ENCODE results near the gene NEGR1. TPM values are rescaled to one million over a fixed set of nuclear protein-coding genes. Genes with fewer than 3 reads are reported as not detected.
"Not testable (repeated sequence)": the region's sequence is repeated elsewhere in the genome, so short reads cannot be mapped to it uniquely, and the experiment has no call there.

The NEGR1 gene
- total RNA-seq, 1 donor from 2014 or later, result 18.1 TPM

DNA sequence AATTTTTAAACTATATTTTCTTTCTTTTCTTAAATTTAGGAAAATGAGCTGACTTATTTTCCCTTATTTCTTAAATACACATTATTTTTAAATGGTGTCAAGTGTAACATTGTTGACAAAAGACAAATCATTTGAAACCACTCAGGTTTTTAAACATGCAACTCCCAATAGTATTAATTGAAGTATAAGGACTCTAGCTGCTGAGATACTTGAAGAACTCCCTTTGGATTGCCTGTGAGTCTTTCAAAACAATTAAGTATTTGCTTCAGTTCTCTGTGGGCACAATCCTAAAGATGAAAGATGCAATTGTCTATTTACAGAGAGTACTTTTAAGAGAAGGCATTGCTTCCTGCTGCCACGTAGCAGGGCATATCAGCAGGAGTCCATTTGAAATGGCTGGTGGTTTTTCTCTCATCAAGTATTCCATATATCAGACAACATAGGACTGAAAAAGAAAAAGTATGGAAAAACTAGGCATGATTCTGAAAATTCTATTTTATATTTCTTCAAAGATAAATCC, 373.4 kb downstream of the NEGR1 start:
- TF ChIP-seq, protein P1, sequence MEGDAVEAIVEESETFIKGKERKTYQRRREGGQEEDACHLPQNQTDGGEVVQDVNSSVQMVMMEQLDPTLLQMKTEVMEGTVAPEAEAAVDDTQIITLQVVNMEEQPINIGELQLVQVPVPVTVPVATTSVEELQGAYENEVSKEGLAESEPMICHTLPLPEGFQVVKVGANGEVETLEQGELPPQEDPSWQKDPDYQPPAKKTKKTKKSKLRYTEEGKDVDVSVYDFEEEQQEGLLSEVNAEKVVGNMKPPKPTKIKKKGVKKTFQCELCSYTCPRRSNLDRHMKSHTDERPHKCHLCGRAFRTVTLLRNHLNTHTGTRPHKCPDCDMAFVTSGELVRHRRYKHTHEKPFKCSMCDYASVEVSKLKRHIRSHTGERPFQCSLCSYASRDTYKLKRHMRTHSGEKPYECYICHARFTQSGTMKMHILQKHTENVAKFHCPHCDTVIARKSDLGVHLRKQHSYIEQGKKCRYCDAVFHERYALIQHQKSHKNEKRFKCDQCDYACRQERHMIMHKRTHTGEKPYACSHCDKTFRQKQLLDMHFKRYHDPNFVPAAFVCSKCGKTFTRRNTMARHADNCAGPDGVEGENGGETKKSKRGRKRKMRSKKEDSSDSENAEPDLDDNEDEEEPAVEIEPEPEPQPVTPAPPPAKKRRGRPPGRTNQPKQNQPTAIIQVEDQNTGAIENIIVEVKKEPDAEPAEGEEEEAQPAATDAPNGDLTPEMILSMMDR (IDR thresholded peaks at IDR 0.05), result no peak
- H3K27me3 ChIP-seq (ENCODE audit: low read depth), result no peaks in the 10 kb centered on the region
- no peaks in the 10 kb centered on the region for H3K36me3 ChIP-seq
- intact Hi-C loops (cut with DNase I), result no loop called here
- ATAC-seq (peak in 1 of 2 donors; percentile 58), DNase-seq (no peak)
- no peak overlapping the region for H3K4me3 ChIP-seq
- peak overlapping the region; percentile 19 for H3K27ac ChIP-seq
- H3K9me3 ChIP-seq, result no peaks in the 10 kb centered on the region
- no peaks in the 10 kb centered on the region for H3K4me1 ChIP-seq

DNA sequence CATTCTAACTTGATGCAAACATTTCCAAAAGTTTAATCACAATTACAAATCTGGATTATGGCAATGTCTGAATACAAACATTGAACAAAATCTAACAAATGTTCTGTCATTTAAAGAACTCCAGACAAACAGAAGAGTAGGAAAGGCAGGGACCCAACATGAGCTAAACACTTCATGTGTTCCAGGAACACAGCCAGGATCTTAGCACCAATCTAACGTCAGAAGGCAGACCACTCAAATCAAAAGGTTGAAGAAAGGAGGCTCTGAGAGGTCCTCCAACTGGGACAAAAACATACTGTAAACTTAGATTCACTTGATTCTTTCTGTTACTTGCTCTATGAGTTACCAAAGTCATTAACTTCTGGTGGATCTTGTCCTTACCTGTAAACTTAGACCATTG, 374.0 kb downstream of the NEGR1 start:
- intact Hi-C loops (cut with DNase I), result no loop called here
- Histone ChIP-seq H3K4me3 (no peak overlapping the region), H3K36me3 (no peaks in the 10 kb centered on the region), H3K27me3 (ENCODE audit: low read depth) (no peaks in the 10 kb centered on the region), H3K27ac (no peak overlapping the region), H3K4me1 (no peaks in the 10 kb centered on the region), H3K9me3 (no peaks in the 10 kb centered on the region)
- no peak for DNase-seq
- TF ChIP-seq, protein P1 (IDR thresholded peaks at IDR 0.05), result no peak
- ATAC-seq, result peak; percentile 80 to 97

DNA sequence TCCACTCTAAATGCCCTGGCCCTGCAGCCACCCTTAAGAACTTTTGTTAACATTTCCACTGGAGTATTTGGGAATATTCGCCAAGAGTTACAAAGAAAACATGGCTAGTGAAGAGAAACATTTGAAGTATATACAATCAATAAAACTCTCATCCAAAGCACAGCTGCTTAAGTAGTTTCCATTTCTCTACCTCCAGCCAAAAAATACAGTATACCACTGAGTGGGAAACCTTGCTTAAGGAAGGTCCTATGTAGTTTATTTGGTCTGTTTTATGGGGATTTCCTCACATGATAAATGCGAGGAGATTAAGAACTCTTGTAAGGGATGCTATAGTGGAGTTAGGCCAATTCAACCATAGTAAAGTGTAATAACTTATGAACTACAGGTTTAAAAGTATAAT, 382.5 kb downstream of the NEGR1 start:
- no peak for DNase-seq
- Histone ChIP-seq H3K4me1 (no peaks in the 10 kb centered on the region), H3K27ac (no peak overlapping the region), H3K36me3 (no peaks in the 10 kb centered on the region), H3K27me3 (ENCODE audit: low read depth) (no peaks in the 10 kb centered on the region), H3K9me3 (no peaks in the 10 kb centered on the region), H3K4me3 (no peak overlapping the region)
- TF ChIP-seq, protein P1 (IDR thresholded peaks at IDR 0.05), result no peak
- ATAC-seq, result no peak
- intact Hi-C loops (cut with DNase I), result no loop called here

DNA sequence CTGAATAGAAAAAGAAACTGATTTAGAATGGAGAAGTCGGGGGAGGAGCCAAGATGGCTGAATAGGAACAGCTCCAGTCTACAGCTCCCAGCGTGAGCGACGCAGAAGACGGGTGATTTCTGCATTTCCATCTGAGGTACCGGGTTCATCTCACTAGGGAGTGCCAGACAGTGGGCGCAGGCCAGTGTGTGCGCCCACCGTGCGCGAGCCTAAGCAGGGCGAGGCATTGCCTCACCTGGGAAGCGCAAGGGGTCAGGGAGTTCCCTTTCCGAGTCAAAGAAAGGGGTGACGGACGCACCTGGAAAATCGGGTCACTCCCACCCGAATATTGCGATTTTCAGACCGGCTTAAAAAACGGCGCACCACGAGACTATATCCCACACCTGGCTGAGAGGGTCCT, 394.2 kb downstream of the NEGR1 start:
- H3K36me3 ChIP-seq; DNase-seq; H3K9me3 ChIP-seq; H3K27ac ChIP-seq; H3K4me1 ChIP-seq; ATAC-seq; intact Hi-C loops (cut with DNase I); H3K4me3 ChIP-seq; H3K27me3 ChIP-seq (ENCODE audit: low read depth): not testable (repeated sequence)

DNA sequence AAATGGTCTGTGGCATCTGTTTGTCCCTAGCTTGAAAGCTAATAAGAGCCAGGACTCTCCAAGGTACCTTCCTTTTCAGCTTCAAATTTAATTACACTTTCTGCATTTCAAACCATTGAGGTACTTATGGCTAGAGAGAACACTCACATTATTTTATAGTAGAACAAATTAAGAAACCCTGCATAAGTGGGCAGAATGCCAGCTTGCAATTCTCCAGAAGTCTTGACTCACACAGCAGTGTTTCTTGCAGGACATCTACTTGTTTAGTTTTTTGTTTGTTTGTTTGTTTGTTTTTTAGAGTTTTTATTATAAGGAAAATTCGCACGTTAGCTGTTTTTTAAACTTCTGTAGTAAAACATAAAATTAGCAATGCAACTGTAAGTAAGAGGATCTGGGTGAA, 397.2 kb downstream of the NEGR1 start:
- no peaks in the 10 kb centered on the region for H3K36me3 ChIP-seq
- no peaks in the 10 kb centered on the region for H3K9me3 ChIP-seq
- no peak overlapping the region for H3K4me3 ChIP-seq
- intact Hi-C loops (cut with DNase I), result no loop called here
- ATAC-seq (no peak), DNase-seq (no peak)
- TF ChIP-seq, protein P1 (IDR thresholded peaks at IDR 0.05), result no peak
- no peaks in the 10 kb centered on the region for H3K27me3 ChIP-seq (ENCODE audit: low read depth)
- no peaks in the 10 kb centered on the region for H3K4me1 ChIP-seq
- no peak overlapping the region for H3K27ac ChIP-seq

DNA sequence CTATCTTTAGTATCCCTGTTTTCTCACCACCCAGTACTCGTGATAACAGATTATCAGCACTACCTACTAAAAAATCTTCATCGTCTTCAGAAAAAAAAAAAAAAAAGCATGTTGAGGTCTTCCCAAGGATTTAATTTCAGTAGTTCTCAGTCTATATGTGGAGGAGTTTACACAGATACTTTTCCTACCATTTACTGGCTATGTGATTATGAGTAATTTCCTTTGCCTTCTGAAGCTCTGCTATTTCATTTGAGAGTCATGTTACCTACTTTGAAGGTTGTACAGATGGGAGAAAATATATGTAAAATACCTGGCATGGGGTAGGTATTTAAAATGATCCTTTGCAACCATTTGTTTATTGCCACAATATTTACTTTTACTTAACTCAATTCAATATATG, 399.7 kb downstream of the NEGR1 start:
- Histone ChIP-seq H3K27ac (no peak overlapping the region), H3K36me3 (no peaks in the 10 kb centered on the region), H3K4me1 (no peaks in the 10 kb centered on the region), H3K9me3 (no peaks in the 10 kb centered on the region), H3K4me3 (no peak overlapping the region), H3K27me3 (ENCODE audit: low read depth) (no peaks in the 10 kb centered on the region)
- DNase-seq (no peak), ATAC-seq (no peak)
- TF ChIP-seq, protein P1 (IDR thresholded peaks at IDR 0.05), result no peak
- intact Hi-C loops (cut with DNase I), result no loop called here
